Measurements from ENCODE around the gene IL1B.

IL1B gene

DNA sequence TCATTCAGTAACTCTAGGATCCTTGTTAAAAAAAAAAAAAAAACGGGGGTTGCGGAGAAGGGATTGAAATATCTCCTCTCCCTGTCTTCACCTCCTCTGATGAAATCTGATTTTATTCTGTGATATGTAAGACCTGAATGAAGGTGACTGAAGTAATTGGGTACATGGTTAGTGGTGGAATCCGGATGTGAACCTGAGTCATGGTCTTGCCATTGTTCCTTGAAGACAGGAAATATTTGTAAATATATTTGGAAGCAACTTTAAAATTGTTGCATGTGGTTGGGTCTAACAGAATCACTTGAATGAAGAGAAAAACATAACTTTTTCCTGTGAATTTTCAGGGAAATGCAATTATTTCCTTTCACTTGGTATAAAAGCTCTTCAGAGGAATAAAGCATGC is 49.3 kb downstream of the IL1B start:
- WGBS: 90% methylated on average over 1 of the region's 3 CpGs
- Histone ChIP-seq H3K27ac (ENCODE audit: low read depth, low read length) (no peak overlapping the region), H3K9ac (ENCODE audit: low read depth, low read length) (no peak overlapping the region), H3K36me3 (ENCODE audit: insufficient read depth, low read length) (no peaks in the 10 kb centered on the region), H3K4me1 (ENCODE audit: insufficient read depth, low read length) (peaks cover 26% of the 10 kb centered on the region), H3K4me3 (ENCODE audit: low read length) (no peak overlapping the region), H3K27me3 (ENCODE audit: insufficient read depth, low read length) (no peaks in the 10 kb centered on the region), H3K9me3 (ENCODE audit: insufficient read depth, low read depth, low read length) (no peaks in the 10 kb centered on the region)

- Histone ChIP-seq H3K27me3 (ENCODE audit: insufficient read depth, low read length) (no peaks in the 10 kb centered on the region), H3K4me3 (ENCODE audit: low read length) (peak within 1 kb of the TSS; percentile 38)
These were observed 52.1 kb downstream of the IL1B start, which contains the start of gene IL1A for GRCh38 chr2:112784199-112785189. Gene IL1A (minus strand): TSS chr2:112784493. CDS start chr2:112783770, 723 bp downstream.

GRCh38 chr2:112783187-112783714 is 53.3 kb downstream of the IL1B start:
- peaks cover 21% of the 10 kb centered on the region for H3K4me1 ChIP-seq (ENCODE audit: insufficient read depth, low read length)
- H3K27ac ChIP-seq (ENCODE audit: low read depth, low read length): no peak overlapping the region
- no peaks in the 10 kb centered on the region for H3K36me3 ChIP-seq (ENCODE audit: insufficient read depth, low read length)
- H3K9me3 ChIP-seq (ENCODE audit: insufficient read depth, low read depth, low read length): no peaks in the 10 kb centered on the region
- H3K4me3 ChIP-seq (ENCODE audit: low read length): no peak overlapping the region
- 90% methylated on average over 3 of the region's 3 CpGs for WGBS
- H3K27me3 ChIP-seq (ENCODE audit: insufficient read depth, low read length): no peaks in the 10 kb centered on the region
- H3K9ac ChIP-seq (ENCODE audit: low read depth, low read length): no peak overlapping the region

More at GRCh38 chr2:112784199-112785189, 52.1 kb downstream of the IL1B start, which contains the start of gene IL1A:
- Histone ChIP-seq H3K36me3 (ENCODE audit: insufficient read depth, low read length) (no peaks in the 10 kb centered on the region), H3K4me1 (ENCODE audit: insufficient read depth, low read length) (peaks cover 21% of the 10 kb centered on the region), H3K9ac (ENCODE audit: low read depth, low read length) (no peak within 1 kb of the TSS), H3K9me3 (ENCODE audit: insufficient read depth, low read depth, low read length) (no peaks in the 10 kb centered on the region), H3K27ac (ENCODE audit: low read depth, low read length) (peak within 1 kb of the TSS; percentile 26; the same call in 1 of the 2 replicates)
- 25% methylated on average over 13 of the region's 13 CpGs for WGBS

DNA sequence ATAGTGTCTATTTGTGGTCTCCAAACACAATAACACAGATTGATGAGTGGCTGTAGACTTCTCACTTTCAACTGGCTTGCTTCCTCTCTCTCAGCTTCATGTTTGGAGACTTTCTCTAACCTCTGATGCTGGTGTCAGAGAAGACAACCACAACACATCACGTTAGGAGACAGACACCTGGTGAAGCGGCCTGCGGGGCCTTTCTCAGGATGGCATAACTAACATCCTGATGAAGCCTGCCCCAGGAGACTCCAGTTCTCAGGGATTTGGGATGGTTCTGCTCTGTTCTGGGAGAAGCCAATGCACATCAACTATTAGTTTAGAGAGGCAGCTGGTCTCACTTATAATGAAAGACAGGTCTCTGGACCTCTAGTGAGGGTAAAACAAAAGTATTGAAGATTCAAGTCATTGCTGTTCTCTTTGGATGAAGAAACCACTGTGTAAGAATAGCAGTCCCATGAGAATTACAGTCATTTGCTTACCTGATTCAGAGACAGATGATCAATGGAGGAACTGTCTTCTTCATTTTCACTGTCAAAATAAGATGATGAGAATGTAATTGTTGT is 54.3 kb downstream of the IL1B start:
- H3K27ac ChIP-seq (ENCODE audit: low read depth, low read length): no peak overlapping the region
- no peaks in the 10 kb centered on the region for H3K27me3 ChIP-seq (ENCODE audit: insufficient read depth, low read length)
- H3K9ac ChIP-seq (ENCODE audit: low read depth, low read length): no peak overlapping the region
- no peaks in the 10 kb centered on the region for H3K36me3 ChIP-seq (ENCODE audit: insufficient read depth, low read length)
- no peak overlapping the region for H3K4me3 ChIP-seq (ENCODE audit: low read length)
- H3K9me3 ChIP-seq (ENCODE audit: insufficient read depth, low read depth, low read length): no peaks in the 10 kb centered on the region
- H3K4me1 ChIP-seq (ENCODE audit: insufficient read depth, low read length): peaks cover 21% of the 10 kb centered on the region
- WGBS: 81% methylated on average over 3 of the region's 3 CpGs

Data from HUES64 (cell line).